Gastroesophageal sphincter (tissue), 4 donors: ENCODE data around the gene C19orf38. TPM values are rescaled to one million over a fixed set of nuclear protein-coding genes. Genes with fewer than 3 reads are reported as not detected.

Experiments
- ATAC-seq: fragments of 150-250 bp; one replicate; pipeline ENCODE4 v1.9.1; 2016; ENCODE audit warnings: mild to moderate bottlenecking, moderate library complexity
- H3K27ac ChIP-seq, 4 donors: fragments of 200-600 bp; sonication (generic) in 3 of 4; 1 replicate in 3 of 4; 2 replicates in 1 of 4; pipeline ENCODE4 v1.5.1; 2016 to 2019
- H3K27me3 ChIP-seq: fragments of 200-600 bp; sonication (generic); one replicate; pipeline ENCODE4 v1.5.1; 2019
- H3K36me3 ChIP-seq, 2 donors: fragments of 200-600 bp; sonication (generic); one replicate each; pipeline ENCODE4 v1.5.1; 2019; ENCODE audit warnings: control low read depth in 1 of 2
- H3K4me1 ChIP-seq, 3 donors: fragments of 200-600 bp; sonication (generic); 1 replicate in 2 of 3; 2 replicates in 1 of 3; pipeline ENCODE4 v1.5.1; 2016 to 2019; ENCODE audit warnings: control low read depth in 2 of 3
- H3K4me3 ChIP-seq, 2 donors: fragments of 200-600 bp; sonication (generic); one replicate each; pipeline ENCODE4 v1.5.1; 2019; ENCODE audit warnings: mild to moderate bottlenecking in 1 of 2, moderate library complexity in 1 of 2
- H3K9me3 ChIP-seq, 3 donors: fragments of 200-600 bp; sonication (generic); one replicate each; pipeline ENCODE4 v1.5.1; 2017 to 2019; ENCODE audit warnings: control low read depth in 2 of 3
- EP300 ChIP-seq: sonication (generic); formaldehyde crosslinking; IDR thresholded peaks from one replicate; pipeline ENCODE4 v1.6.1; 2017; ENCODE audit warnings: antibody characterized with exemption, mild to moderate bottlenecking
- POLR2A ChIP-seq, 2 donors: fragments of 450-650 bp; IDR thresholded peaks; one replicate each; pipeline ENCODE4 v1.6.1; 2017; ENCODE audit warnings: antibody characterized with exemption in 2 of 2, mild to moderate bottlenecking in 2 of 2, moderate library complexity in 1 of 2
- POLR2AphosphoS5 ChIP-seq: sonication (generic); formaldehyde crosslinking; IDR thresholded peaks from one replicate; pipeline ENCODE4 v1.6.1; 2017; ENCODE audit warnings: antibody characterized with exemption
- WGBS, 2 donors: methylation state at CpG; one replicate each; pipeline ENCODE4 v1.1.5; 2018; ENCODE audit warnings: low coverage in 1 of 2; 5-methylcytosine and 5-hydroxymethylcytosine counted together
- total RNA-seq, 4 donors: library from RNA; depleted of rRNA; stranded (reverse); fragments of >200 nt; gene quantifications; one replicate each; pipeline ENCODE4 v1.1.0, GENCODE V29; 2016
- TF ChIP-seq, protein P1 (sequence below), 4 experiments: fragments of 200-600 bp in 2 of 4; fragments of 450-650 bp in 2 of 4; sonication (generic) in 1 of 4; IDR thresholded peaks; one replicate each; pipeline ENCODE4 v1.5.1; 2017 to 2019; ENCODE audit warnings: antibody characterized with exemption in 4 of 4, mild to moderate bottlenecking in 2 of 4, moderate library complexity in 2 of 4

Gene C19orf38
- total RNA-seq, 4 donors from 2014 or later, result 0.89 to 3.1 (median 2.1) TPM; not detected in 1

DNA sequence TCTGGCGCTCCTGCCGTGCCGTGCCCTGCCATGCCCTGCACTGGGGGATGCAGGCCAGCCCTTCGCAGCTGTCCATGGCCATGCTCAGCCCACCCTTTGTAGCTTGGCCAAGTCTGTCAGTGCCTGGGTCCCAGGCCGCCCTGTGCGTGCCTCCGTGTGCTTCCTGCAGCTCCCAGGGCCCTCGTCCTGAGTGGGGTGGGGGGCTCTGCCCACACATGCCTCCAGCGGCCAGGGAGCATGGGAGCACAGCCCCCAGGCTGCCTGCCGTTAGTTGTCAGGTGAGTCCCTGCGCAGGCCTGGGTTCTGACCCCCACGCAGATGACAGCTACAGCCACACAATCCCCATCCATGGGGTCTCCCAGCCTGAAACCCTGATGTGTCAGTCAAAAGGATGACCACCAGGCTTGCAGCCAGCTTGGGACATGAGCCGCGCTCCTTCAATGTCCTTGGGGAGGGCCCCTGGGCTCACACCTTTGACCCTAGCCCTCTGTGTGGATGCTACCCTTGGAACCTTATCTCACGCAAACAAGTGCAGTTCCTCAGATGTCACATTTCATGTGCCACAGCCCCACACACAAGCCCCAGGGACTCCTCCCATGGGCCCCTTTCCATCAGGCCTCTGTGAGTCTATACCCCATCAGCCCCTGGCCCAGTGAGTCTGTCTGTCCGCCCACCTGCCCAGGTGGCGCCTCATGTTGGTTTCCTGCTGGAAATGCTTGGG lies 36.7 kb upstream of the C19orf38 start:
- WGBS, 2 donors, result 80 to 92% methylated on average over 1 to 2 of the region's 17 CpGs

DNA sequence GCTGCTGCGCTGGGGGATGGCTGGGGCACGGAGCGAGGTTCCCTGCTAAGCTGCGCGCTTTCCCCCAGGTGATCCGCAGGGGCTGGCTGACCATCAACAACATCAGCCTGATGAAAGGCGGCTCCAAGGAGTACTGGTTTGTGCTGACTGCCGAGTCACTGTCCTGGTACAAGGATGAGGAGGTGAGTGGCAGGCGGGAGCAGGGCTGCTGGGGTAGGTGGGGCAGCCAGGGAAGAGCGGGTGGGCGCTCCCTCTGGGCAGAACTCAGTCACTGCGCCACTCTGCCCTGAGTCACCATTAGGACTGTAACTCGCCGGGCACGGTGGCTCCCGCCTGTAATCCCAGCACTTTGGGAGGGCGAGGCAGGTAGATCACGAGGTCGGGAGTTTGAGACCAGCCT lies 36.0 kb upstream of the C19orf38 start:
- no peaks in the 10 kb centered on the region for H3K27me3 ChIP-seq
- H3K9me3 ChIP-seq, result no peaks in the 10 kb centered on the region
- WGBS, 2 donors, result no CpG with 5 or more reads among the region's 19 CpGs
- ATAC-seq, result no peak
- H3K4me3 ChIP-seq, result no peak overlapping the region
- H3K36me3 ChIP-seq, result peaks cover 0 to 100% of the 10 kb centered on the region in 2 donors
- peaks cover 0 to 9% (median 0%) of the 10 kb centered on the region in 3 donors for H3K4me1 ChIP-seq
- TF ChIP-seq, protein P1, sequence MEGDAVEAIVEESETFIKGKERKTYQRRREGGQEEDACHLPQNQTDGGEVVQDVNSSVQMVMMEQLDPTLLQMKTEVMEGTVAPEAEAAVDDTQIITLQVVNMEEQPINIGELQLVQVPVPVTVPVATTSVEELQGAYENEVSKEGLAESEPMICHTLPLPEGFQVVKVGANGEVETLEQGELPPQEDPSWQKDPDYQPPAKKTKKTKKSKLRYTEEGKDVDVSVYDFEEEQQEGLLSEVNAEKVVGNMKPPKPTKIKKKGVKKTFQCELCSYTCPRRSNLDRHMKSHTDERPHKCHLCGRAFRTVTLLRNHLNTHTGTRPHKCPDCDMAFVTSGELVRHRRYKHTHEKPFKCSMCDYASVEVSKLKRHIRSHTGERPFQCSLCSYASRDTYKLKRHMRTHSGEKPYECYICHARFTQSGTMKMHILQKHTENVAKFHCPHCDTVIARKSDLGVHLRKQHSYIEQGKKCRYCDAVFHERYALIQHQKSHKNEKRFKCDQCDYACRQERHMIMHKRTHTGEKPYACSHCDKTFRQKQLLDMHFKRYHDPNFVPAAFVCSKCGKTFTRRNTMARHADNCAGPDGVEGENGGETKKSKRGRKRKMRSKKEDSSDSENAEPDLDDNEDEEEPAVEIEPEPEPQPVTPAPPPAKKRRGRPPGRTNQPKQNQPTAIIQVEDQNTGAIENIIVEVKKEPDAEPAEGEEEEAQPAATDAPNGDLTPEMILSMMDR (IDR thresholded peaks at IDR 0.05), result no peak
- no peak overlapping the region for H3K27ac ChIP-seq

More for the DNA sequence above, 36.7 kb upstream of the C19orf38 start:
- TF ChIP-seq POLR2A (IDR thresholded peaks at IDR 0.05) (no peak), EP300 (no peak), POLR2AphosphoS5 (no peak)
- TF ChIP-seq, protein P1 (IDR thresholded peaks at IDR 0.05), result no peak
- Histone ChIP-seq H3K4me3 (no peak overlapping the region), H3K4me1 (peaks cover 0 to 9% (median 0%) of the 10 kb centered on the region in 3 donors), H3K27ac (no peak overlapping the region), H3K36me3 (peaks cover 0 to 100% of the 10 kb centered on the region in 2 donors), H3K27me3 (no peaks in the 10 kb centered on the region), H3K9me3 (no peaks in the 10 kb centered on the region)
- no peak for ATAC-seq

DNA sequence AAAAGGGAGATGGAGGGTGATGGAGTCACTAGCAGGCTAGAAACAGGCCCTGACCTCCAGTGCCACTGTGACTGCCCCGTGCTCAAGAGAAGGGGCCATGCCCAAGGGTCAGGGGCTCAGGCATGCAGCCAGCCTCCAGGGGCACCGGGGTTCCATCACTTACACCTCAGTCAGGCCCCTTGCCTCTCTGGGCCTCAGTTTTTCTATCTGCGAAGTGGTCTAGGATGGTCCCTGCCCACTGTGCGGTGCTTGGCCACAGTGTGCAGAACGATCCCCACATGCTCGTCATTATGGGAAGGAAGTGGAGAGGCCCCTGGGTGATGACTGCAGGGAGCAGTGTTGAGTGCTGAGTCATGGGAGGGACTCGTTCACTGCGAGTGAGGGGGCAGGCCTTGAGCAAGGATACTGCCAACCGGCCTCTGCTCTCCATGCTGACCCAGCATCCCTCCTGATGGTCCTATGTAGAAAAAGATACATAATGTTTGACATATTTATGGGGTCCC lies 35.3 kb upstream of the C19orf38 start:
- ATAC-seq, result peak; percentile 57
- H3K4me1 ChIP-seq, result peaks cover 0 to 11% (median 0%) of the 10 kb centered on the region in 3 donors
- 13 to 40% methylated on average over 4 to 5 of the region's 9 CpGs for WGBS, 2 donors
- no peaks in the 10 kb centered on the region for H3K27me3 ChIP-seq
- no peaks in the 10 kb centered on the region for H3K9me3 ChIP-seq
- peaks cover 0 to 94% of the 10 kb centered on the region in 2 donors for H3K36me3 ChIP-seq
- H3K27ac ChIP-seq, result peak overlapping the region in 2 of 4 donors; percentile 32 to 48
- TF ChIP-seq POLR2A (IDR thresholded peaks at IDR 0.05), result no peak
- TF ChIP-seq, protein P1 (IDR thresholded peaks at IDR 0.05), result no peak
- no peak for TF ChIP-seq EP300
- TF ChIP-seq POLR2AphosphoS5, result no peak
- no peak overlapping the region for H3K4me3 ChIP-seq

DNA sequence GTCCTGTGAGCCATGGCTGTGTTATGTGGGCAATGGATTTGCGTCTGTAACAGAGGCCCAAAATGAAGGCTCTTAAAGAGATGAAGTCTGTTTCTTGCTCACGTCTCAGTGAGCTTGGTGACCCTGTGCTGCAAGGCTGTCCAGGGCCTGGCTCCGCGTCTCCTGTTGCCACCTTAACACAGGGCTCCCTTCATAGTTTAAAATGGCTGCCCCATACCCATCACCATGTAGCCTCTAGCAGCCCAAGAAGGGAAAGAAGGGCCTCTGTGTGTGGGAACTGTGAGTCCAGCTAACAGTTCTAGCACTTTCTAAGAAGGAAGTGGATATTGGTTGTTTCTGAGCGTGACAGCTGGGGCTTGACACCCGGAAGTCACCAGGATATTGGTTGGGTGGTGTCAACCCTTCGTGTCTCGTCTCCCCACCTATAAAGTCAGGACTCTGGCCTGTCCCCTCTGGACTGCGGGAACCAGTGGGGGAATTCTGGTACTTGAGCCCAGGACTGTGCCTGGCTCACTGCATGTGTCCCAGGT lies 33.1 kb upstream of the C19orf38 start:
- H3K4me3 ChIP-seq, result no peak overlapping the region
- TF ChIP-seq, protein P1 (IDR thresholded peaks at IDR 0.05), result no peak
- TF ChIP-seq POLR2A (IDR thresholded peaks at IDR 0.05) (no peak), POLR2AphosphoS5 (no peak), EP300 (no peak)
- WGBS, 2 donors, result 86% methylated on average over 5 of the region's 9 CpGs; no CpG with 5 or more reads in 1 of the 2 donors
- no peaks in the 10 kb centered on the region for H3K27me3 ChIP-seq
- no peaks in the 10 kb centered on the region for H3K9me3 ChIP-seq
- H3K4me1 ChIP-seq, result peaks cover 0 to 17% (median 0%) of the 10 kb centered on the region in 3 donors
- no peak for ATAC-seq
- peaks cover 0 to 94% of the 10 kb centered on the region in 2 donors for H3K36me3 ChIP-seq
- H3K27ac ChIP-seq, result no peak overlapping the region
